Osteocyte (in vitro differentiated cells): ENCODE results near the gene DYRK2. TPM values are rescaled to one million over a fixed set of nuclear protein-coding genes. Genes with fewer than 3 reads are reported as not detected.

Source experiments
- DNase-seq: peaks from one replicate; pipeline ENCODE4 v3.0.0; 2021; ENCODE audit warnings: mixed read lengths; ENCODE audit not compliant: unreplicated experiment; ENCODE audit errors: extremely low spot score
- H3K27ac Mint-ChIP-seq: one replicate; pipeline ENCODE4 v1.8.0; 2021; ENCODE audit warnings: mild to moderate bottlenecking, mixed read lengths; ENCODE audit not compliant: unreplicated experiment
- H3K27me3 Mint-ChIP-seq: one replicate; pipeline ENCODE4 v1.8.0; 2021; ENCODE audit warnings: mixed read lengths; ENCODE audit not compliant: unreplicated experiment
- H3K36me3 Mint-ChIP-seq: one replicate; pipeline ENCODE4 v1.8.0; 2021; ENCODE audit warnings: mixed read lengths; ENCODE audit not compliant: unreplicated experiment
- H3K4me1 Mint-ChIP-seq: one replicate; pipeline ENCODE4 v1.8.0; 2021; ENCODE audit warnings: mixed read lengths; ENCODE audit not compliant: unreplicated experiment
- H3K4me3 Mint-ChIP-seq: one replicate; pipeline ENCODE4 v1.8.0; 2021; ENCODE audit warnings: mild to moderate bottlenecking, moderate library complexity, mixed read lengths; ENCODE audit not compliant: unreplicated experiment
- H3K9me3 Mint-ChIP-seq: one replicate; pipeline ENCODE4 v1.8.0; 2021; ENCODE audit warnings: mixed read lengths; ENCODE audit not compliant: unreplicated experiment
- total RNA-seq: library from RNA; stranded (reverse); gene quantifications from 2 replicates; pipeline ENCODE4 v1.2.1, GENCODE V29; 2021
- TF ChIP-seq, protein P1 (sequence below): fragments of 200-600 bp; sonication (generic); IDR thresholded peaks from 2 replicates; pipeline ENCODE4 v1.5.0; 2021; ENCODE audit warnings: antibody characterized with exemption, mild to moderate bottlenecking, moderate library complexity

The DYRK2 gene
- total RNA-seq, 1 donor from 2014 or later: 28.9 TPM

- Mint-ChIP-seq H3K4me1 (peaks cover 2% of the 10 kb centered on the region), H3K27ac (no peak overlapping the region), H3K9me3 (no peaks in the 10 kb centered on the region), H3K36me3 (no peaks in the 10 kb centered on the region), H3K4me3 (no peak overlapping the region), H3K27me3 (peaks cover 7% of the 10 kb centered on the region)
- DNase-seq: no peak
- TF ChIP-seq, protein P1, sequence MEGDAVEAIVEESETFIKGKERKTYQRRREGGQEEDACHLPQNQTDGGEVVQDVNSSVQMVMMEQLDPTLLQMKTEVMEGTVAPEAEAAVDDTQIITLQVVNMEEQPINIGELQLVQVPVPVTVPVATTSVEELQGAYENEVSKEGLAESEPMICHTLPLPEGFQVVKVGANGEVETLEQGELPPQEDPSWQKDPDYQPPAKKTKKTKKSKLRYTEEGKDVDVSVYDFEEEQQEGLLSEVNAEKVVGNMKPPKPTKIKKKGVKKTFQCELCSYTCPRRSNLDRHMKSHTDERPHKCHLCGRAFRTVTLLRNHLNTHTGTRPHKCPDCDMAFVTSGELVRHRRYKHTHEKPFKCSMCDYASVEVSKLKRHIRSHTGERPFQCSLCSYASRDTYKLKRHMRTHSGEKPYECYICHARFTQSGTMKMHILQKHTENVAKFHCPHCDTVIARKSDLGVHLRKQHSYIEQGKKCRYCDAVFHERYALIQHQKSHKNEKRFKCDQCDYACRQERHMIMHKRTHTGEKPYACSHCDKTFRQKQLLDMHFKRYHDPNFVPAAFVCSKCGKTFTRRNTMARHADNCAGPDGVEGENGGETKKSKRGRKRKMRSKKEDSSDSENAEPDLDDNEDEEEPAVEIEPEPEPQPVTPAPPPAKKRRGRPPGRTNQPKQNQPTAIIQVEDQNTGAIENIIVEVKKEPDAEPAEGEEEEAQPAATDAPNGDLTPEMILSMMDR: no peak
Measured at GRCh38 chr12:67640863-67641262, 7.7 kb upstream of the DYRK2 start.

DNA sequence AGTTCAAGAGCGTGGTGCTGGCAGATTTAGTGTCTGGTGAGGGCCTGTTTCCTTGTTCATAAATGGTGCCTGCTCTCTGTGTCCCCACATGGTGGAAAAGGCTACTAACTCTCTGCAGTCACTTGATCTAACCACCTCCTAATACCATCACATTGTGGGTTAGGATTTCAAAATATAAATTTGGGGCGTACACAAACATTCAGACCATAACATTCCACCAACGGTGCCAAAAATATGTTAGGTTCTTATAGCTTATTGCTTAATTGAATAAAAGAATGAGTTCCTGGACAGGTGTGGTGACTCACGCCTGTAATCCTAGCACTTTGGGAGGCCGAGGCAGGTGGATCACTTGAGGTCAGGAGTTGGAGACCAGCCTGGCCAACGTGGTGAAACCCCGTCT lies 3.4 kb upstream of the DYRK2 start:
- no peak for DNase-seq
- no peaks in the 10 kb centered on the region for H3K9me3 Mint-ChIP-seq
- H3K4me3 Mint-ChIP-seq: no peak overlapping the region
- peaks cover 11% of the 10 kb centered on the region for H3K4me1 Mint-ChIP-seq
- peaks cover 4% of the 10 kb centered on the region for H3K27me3 Mint-ChIP-seq
- H3K27ac Mint-ChIP-seq: no peak overlapping the region
- H3K36me3 Mint-ChIP-seq: no peaks in the 10 kb centered on the region
- TF ChIP-seq, protein P1: no peak

DNA sequence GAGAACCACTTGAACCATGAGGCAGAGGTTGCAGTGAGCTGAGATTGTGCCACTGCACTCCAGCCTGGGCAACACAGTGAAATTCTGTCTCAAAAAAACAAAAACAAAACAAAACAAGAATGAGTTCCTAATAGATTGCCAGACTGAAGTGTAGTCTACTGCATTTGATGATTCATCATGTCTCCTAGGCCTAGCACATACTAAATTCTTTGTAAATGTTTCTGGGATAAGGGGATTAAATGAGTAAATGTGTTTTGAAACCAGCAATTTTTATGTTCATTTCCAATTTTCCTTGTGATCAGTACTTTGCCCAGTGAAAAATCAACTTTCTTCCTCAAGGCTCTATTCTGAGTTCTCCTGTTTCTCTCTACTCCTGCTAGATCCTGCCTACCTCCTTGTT lies 2.9 kb upstream of the DYRK2 start:
- no peak for DNase-seq
- Mint-ChIP-seq H3K36me3 (no peaks in the 10 kb centered on the region), H3K4me1 (peaks cover 16% of the 10 kb centered on the region), H3K4me3 (no peak overlapping the region), H3K27ac (no peak overlapping the region), H3K27me3 (no peaks in the 10 kb centered on the region), H3K9me3 (no peaks in the 10 kb centered on the region)
- TF ChIP-seq, protein P1: no peak

GRCh38 chr12:67646775-67647174 lies 1.8 kb upstream of the DYRK2 start:
- Mint-ChIP-seq H3K36me3 (no peaks in the 10 kb centered on the region), H3K27ac (peak overlapping the region; percentile 94), H3K4me3 (no peak overlapping the region), H3K4me1 (peaks cover 28% of the 10 kb centered on the region), H3K27me3 (no peaks in the 10 kb centered on the region), H3K9me3 (no peaks in the 10 kb centered on the region)
- no peak for DNase-seq
- TF ChIP-seq, protein P1: no peak

GRCh38 chr12:67647181-67647798 lies 1.3 kb upstream of the DYRK2 start:
- no peak for DNase-seq
- Mint-ChIP-seq H3K9me3 (no peaks in the 10 kb centered on the region), H3K4me1 (peaks cover 31% of the 10 kb centered on the region), H3K27ac (peak overlapping the region; percentile 94), H3K4me3 (peak overlapping the region; percentile 91), H3K36me3 (no peaks in the 10 kb centered on the region), H3K27me3 (no peaks in the 10 kb centered on the region)
- TF ChIP-seq, protein P1: no peak
